GM18508 (cell line): ENCODE measurements around the gene MICAL2.

Source experiments
- ATAC-seq: cut with Tn5 transposase; IDR thresholded peaks from one replicate; pipeline ENCODE4 v1.9.1; 2021; ENCODE audit warnings: moderate number of reproducible peaks; ENCODE audit not compliant: insufficient read depth, unreplicated experiment

The MICAL2 gene

DNA sequence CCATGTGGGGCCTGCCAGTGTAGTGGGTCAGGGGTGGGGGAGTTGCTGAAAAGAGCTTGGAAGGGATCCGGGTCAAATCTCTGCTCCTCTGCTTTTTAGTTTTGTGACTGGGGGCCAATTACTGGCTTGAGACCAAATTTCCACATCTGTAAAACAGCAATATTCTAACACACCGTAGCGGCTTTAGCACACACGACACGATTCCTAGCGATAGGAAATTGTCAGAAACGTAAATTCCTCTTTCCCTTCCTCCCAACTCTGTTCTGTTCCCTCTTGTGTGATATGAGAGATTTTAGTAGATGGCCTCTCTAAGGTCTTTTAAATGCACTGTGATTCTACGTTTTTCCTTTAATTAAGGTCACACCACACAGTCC, 71.9 kb downstream of the MICAL2 start:
- ATAC-seq, result no peak

DNA sequence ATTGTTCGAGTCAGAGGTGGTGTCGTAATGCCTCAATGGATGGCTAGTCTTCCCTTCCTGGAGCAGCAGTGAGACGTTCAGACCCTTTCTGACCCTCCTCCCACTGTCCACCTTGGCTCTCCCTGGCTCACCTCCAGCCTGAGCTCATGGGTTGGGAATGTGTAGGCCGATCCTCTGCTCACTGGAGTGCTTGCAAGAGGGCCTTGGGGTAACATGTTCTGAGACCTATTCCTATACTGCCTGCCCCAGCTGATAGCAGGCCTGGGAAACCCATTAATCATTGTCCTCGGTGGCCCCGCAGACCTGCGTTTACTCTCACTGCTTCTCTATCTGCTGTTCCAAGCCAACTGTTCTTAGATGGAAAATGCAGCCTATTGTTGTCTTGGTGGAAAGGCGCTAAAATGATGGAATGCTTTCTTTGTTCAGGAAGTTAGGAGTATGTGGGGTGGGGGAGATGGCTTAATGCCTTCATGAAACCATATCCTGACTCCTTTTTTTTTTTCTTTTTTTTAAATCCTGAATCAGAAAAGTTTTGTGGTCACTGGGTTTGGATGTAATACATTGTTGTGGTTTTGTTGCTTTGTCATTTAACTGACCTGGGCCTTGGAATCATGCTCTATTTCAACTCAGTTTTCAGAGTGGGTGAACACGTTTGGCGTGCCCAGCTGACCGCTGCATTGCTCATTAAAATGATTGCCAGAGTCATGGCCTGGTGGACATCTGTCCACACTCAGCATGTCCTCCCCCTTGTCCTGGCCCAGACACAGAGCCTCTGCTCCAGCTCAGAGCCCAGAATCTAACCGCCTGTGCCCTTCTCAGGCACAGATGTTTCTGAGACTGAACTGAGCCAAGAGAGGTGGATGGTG, 72.5 kb downstream of the MICAL2 start:
- no peak for ATAC-seq

DNA sequence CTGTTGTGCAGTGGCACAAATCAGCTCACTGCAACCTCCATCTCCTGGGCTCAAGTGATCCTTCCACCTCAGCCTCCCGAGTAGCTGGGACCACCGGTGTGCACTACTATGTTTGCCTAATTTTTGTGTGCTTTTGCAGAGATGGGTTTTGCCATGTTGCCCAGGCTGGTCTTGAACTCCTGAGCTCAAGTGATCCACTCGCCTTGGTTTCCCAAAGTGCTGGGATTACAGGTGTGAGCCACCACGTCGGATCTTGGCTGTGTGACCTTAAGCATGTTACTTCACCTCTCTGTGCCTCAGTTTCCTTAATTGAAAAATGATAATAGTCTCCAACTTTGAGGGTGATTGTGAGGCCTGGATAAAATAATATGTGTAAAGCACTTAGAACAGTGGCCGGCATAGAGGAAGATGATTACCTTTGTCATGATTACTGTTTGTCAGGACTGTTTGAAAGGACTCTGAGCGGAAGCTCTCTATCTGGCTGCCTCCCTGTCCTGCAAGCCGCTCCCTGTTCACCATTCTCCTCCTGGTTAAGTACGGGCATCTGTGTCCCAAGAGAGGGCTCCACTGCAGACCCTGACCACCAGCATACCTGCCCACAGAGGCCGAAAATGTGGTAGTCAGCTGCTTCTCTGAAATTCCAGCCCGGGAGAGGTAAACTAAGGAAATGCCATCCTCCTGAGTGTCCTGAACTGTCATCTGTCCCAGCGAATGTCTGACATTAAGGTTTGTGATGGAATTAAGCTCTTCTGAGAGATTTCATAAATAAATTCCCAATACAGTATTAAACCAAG, 73.6 kb downstream of the MICAL2 start:
- no peak for ATAC-seq

DNA sequence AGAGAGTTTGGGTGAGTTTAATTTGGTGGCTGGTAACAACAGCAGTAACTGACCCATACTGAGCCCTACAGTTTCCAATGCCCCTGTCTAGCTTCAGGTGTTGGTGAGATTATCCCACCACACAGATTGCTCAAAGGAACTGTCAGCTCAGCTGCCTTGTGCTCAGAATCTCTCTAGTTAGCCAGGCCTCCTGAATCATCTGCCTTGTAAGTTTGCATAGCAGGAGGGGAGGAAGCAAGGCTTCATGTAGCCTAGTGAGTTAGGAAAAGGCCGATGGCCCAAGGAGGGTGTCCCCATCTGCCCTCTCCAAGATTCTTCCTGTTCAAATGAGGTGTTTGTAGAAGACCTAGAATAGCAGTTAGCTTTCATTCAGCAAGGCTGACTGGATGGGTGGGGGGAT, 74.3 kb downstream of the MICAL2 start:
- no peak for ATAC-seq

DNA sequence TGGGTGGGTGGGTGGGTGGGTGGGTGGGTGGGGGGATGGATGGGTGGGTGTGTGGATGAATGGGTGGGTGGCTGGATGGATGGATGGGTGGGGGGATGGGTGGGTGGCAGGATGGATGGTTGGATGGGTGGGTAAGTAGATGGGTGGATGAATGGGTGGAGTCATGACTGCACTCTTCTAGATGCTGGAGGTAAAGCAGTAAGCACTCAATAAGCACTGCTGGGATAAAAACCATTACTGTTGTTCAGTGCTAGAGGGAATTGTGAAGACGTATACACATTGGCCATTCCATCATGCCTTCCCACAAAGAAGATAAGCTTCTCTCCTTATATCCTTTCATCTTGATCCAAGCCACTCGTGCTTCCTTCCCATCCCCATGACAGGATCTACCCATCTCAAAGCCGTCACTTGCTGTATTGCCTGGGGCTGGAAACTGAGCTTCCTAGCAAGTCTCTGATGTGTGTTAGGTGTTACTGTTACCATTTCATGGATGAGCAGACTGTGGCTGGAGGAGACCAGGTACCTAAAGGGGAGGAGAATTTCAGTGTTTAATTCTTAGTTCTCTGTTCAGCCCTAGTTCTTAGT, 74.8 kb downstream of the MICAL2 start:
- ATAC-seq, result no peak

DNA sequence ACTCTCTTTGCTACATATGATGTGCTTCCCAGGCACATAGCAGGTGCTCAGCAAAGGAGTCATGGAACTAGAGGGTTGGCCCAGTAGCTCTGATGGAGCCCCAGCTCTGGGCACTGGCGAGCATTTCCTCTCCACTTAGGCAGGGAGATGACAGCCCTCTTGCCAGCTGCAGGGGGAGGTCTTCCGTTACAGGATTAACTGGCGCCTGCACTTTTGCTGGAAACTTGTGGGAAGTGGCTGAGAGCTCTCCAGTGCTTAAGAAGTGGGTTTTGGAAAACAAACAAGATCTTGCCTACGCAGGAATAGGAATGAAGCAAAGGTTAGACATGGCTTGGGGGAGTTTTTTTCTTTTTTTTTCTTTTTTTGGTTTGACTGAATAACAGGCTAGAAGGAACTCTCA, 75.5 kb downstream of the MICAL2 start:
- ATAC-seq, result no peak

DNA sequence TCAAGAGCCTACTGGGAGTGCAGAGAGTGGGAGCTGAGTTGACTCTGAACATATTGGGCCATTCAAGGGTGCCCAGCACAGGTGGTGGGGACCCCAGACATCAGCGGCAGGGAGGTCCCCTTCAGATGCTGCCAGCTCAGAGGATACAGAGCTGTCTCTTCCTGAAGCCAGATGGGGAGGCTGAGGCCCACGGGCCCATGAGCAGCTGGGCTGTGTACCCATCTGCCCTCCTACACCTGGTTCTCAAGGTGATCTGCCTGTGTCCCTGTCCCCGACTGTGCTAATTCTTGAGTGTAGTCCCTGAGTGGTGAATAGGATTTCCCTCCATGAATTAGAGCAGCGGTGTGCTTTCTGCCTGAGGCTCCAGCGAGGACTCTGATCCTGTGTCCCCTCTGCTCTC, 76.3 kb downstream of the MICAL2 start:
- no peak for ATAC-seq

DNA sequence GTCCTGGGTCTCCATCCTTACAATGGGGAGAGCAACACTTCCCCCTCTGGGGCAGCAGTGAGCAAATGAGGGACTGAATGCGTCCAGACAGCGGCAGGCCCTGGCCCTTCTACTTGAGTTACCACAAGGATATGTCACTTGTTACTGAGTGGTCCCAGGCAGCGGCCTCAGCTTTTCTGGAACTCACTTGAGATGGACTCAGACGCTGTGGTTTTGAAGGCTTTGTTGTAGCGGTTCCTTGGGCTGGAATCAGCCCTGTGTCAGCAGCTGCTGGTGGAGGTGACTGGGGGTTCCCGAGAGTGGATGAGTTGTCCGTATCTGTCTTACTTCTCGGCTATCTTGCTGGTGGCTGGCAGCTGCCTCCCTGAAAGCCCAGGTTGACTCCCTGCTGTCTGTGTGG, 77.0 kb downstream of the MICAL2 start:
- peak; percentile 59 for ATAC-seq

DNA sequence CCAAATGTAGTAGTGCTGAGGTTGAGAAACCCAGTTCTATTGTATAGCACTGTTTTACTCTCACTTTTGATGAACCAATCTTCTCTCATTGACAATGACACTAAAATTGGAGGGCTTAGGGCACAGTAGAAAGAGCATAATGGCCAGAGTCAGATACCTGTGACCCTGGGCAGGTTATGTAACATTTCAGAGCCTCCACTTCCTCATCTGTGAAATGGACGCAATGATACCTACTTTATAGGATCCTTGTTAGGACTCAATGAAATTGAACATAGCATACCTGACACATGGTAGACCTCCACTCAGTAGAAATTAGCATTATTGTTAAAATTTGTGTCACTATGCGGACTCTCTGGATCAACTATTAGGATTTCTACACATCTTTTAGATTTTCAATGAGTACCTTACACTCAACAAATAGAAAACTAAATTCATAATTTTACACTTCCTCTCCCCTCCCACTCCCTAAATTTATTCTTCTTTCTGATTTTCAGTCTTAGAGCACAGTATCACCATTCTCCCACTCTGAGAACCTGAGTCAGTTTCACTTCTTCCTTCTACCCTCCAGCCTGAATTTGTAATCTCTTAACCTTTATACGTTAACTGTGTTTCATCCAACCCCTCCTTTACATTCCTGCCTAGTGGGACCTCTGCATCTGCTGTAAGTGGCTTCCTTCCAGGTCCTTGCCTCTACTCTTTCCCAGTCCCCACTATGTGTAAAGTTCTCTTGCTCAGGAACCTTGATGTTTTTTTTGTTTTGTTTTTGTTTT, 78.3 kb downstream of the MICAL2 start:
- peak; percentile 51 for ATAC-seq

DNA sequence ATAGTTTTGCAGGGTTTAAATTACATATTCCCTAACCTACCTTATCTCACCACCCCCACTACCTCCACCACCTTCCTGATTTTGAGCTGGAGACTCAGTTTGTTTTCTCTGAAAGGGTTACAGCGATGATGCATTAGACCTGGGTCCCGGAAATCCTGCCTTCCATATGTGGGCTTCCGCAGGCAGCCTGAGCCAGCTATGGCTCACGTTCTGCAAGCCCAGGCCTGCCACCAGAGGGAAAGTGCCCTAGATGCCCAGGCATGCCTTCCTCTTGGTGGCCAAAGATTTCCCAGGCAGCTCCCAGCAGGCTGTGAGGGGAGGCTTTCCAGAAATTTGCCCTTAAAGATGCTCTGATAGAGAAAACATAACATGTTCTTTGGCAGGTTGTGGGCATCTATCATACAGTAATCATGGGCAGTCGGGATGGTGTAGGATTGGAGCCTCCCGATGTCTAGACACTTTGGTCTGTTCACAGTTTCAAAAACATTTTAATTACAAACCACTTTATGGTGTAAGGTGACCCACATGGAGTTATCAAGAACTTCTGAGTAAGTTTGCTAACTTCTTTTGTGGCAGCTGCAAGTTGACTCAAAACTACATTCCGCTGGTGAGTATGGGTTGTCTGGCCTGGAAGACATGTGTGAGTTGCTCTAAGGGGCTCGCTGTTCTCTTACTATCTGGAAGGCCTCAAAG, 79.3 kb downstream of the MICAL2 start:
- no peak for ATAC-seq

DNA sequence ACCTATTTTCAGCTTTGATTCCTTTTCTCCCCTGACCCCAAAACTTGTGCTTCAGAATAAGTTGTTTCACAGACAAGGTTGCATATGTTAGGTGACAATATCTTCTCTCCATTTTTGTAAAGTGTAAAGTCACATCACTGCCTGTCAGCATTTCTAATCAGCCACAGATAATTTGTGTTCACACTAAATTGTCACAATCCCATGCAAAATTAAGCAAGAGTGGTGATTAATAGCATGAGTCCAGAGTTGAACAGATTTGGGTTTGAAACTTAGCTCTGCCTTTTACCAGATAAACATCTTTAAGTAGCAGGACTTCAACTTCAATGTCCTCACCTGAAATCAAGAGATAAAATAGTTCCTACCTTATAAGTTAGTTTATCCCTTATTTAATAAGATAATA, 80.1 kb downstream of the MICAL2 start:
- ATAC-seq, result no peak

DNA sequence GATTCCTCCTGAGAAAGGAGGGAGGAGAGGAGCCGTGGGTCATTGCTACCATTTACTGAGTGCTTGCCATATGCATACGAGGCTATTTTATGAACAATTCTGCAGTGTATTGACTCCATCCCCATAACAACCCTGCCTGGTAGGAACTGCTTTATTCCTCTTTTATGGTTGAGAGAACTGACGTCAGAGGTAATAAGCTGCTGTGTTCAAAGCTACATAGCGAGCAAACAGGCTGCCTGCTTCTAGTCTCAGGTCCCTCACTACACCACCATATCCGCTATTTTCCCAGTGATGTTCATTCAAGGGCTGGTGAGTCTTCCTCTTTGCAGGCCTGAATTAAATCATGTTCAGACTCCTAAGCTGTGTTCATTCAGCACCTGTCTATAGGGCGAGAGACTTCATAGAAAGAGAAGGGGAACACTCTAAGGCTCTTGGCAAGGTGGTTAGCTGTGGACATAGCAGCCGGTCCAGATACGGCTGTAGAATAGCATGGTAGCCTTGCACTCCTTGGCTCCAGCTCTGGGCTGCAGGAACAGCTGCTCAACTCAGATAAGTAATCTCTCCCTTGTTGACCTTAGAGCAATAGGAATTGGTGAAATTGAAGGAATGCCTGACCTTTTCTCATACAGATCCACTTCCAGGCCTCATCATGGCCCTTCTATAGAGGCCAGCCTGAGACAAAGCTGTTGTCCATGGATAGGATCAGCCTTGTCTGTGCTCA, 82.6 kb downstream of the MICAL2 start:
- no peak for ATAC-seq

DNA sequence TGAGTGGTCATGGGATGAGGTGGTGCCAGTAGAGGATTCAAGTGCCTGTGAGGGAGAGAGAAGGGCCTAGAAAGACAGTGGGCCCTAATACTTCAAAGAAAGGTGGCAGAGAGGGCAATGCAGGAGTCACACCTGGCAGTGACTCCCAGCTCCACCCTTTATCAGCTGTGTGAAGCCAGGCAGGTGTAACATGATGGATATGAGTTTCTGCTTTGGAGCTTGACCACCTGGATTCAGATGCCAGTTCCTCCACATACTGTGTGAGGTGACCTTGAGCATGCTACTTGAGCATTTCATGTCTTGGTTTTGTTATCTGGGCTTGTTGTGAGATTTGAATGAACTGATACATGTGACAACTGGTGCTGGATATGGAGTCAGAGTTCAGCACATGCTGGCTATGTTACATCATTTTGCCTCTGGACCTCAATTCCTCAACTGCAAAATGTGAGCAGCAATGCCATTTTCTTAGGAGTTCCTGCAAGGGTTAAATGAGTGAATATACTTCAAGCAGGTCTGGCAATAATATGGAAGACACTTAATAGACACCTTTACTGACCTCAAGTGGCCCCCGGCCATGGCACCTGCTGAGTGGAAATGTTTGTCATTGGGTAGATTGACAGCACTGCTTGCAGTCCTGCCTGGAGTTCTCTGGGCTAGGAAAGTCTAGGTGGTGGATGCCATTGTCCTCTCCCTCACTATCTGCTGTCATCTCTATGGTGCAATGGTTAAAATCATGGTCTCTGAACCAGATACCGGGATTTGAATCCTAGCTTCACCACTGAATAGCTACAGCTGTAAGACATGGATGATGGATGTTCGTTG, 83.3 kb downstream of the MICAL2 start:
- no peak for ATAC-seq

DNA sequence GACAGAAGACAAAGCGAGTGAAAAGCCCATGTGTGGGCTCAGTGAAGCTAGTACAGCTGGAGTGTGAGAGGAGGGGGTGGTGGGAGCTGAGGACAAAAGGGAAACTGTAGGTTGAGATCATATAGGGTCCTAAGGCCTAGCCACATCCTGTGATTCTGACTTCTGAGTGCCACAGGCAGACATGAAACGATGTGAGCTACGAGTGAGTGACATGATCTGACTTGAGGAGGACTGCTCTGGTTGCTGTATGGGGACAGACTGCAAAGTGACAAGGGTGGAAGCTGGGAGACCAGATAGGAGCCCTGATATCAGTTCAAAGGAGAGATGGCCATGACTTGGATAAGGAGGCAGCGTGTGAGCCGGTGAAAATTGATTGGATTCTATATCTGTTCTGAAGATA, 85.4 kb downstream of the MICAL2 start:
- peak; percentile 71 for ATAC-seq

DNA sequence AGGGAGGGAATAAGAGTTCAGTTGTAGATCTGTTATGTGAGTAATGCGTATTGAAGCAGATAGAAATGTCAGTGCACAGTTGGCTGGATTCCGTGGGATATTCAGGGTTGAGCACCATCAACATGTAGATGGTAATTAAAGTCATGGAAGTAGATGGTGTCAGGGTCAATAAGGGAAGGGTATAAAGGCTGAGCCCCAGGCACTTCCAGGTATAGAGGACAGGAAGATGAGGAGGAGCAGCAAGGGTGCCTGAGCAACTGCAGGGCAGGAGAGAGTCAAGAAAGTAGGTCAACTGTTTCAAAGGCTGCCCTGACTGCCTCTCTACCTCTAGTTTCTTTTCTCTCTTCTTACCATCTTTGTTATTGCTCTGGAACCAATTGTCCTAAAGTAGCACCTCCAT, 85.9 kb downstream of the MICAL2 start:
- no peak for ATAC-seq

DNA sequence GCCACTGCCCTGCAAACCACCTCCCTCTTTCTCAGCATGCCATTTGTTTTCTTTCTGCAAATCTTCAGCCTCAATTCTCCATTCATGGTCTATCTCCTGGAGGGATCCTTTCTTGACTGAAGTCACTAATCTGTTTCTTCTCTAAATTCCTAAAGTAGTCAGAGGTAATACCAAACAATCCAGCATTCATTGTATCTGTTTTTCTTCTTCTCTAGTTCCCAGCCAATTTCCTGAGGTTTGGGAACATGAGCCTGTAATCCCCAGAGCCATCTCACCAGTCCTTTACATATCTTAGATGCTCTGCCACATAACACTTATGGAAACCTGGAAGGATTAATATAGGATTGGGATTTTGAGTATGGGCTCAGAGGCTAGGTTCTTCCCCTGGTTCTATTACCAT, 86.5 kb downstream of the MICAL2 start:
- no peak for ATAC-seq

DNA sequence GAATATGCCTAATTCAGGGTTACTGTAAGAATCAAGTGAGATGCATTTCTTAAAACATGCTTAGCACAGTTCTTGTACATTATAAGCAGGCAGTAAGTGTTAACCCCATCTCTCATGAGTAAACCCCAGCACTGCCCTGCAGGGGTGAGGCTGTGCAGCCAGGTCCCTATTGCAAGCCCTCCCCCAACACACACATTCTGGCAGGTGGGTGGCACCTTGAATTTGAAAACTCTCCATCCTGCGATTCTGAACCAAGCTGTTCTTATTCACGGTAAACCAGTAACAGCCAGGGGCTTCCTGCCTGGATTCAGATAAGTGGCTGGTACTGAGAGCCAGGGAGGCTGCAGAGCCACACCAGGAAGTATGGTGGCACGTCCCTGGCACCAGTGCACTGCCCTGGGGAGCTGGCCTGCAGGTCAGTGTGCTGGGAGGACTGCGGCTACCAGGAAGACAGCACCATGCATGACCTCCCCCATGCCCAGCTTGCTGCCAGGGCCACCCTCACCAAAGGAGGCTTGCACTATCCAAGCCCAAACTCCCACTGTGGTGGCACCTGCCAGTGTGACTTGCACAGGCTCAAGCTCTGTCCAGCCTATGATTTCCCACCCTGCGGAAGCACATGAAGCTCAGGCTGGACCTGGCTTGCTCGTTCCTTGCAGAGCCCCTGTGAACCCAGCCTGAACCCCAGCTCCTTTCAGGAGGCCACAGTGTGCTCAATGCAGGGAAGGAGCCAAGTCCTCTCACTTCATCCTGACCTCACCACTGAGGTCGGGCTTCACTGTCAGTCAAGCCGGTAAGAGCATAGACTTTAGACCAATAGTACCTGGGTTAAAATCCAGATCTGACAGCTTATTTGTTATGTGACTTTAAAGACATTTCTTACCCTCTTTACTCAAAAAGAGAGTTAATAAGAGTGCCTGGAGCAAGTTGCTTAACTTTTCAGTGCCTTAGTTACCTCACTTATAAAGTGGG, 88.1 kb downstream of the MICAL2 start:
- no peak for ATAC-seq
